Body of pancreas (tissue), 4 donors: ENCODE measurements around the gene SLC12A2.

Experiments used
- CTCF ChIP-seq, 7 experiments: fragments of 450-650 bp in 4 of 7; fragments of 200-600 bp in 3 of 7; sonication (generic) in 3 of 7; IDR thresholded peaks; one replicate each; pipeline ENCODE4 v1.5.1; 2016 to 2019; ENCODE audit warnings: antibody characterized with exemption in 7 of 7
- POLR2A ChIP-seq, 3 donors: fragments of 450-650 bp; IDR thresholded peaks; one replicate each; pipeline ENCODE4 v1.6.1; 2016; ENCODE audit warnings: antibody characterized with exemption in 3 of 3, mild to moderate bottlenecking in 2 of 3

- no peak for TF ChIP-seq CTCF (IDR thresholded peaks at IDR 0.05)
- TF ChIP-seq POLR2A (IDR thresholded peaks at IDR 0.05) = no peak
Measured at GRCh38 chr5:128116445-128116844, 32.9 kb downstream of the SLC12A2 start.
